GM12892 (cell line): ENCODE results near the gene SPDYE18. TPM values are rescaled to one million over a fixed set of nuclear protein-coding genes. Genes with fewer than 3 reads are reported as not detected.
"Not testable (repeated sequence)": the region's sequence is repeated elsewhere in the genome, so short reads cannot be mapped to it uniquely, and the experiment has no call there.

ENCODE experiments used
- DNase-seq: peaks from one replicate; pipeline ENCODE4 v3.0.0; 2011; ENCODE audit not compliant: insufficient read length
- FAIRE-seq: peaks from 2 replicates; lab custom pipeline; 2011; peaks lifted over from hg19 to GRCh38; lab: Jason Lieb, UNC
- polyA plus RNA-seq: library from polyadenylated mRNA; unstranded; fragments of >200 nt; gene quantifications from one replicate; pipeline ENCODE4 v1.2.1, GENCODE V29; 2012; ENCODE audit warnings: missing spikeins, inconsistent platforms; ENCODE audit not compliant: missing spikeins

SPDYE18 gene
- polyA plus RNA-seq = not detected

DNA sequence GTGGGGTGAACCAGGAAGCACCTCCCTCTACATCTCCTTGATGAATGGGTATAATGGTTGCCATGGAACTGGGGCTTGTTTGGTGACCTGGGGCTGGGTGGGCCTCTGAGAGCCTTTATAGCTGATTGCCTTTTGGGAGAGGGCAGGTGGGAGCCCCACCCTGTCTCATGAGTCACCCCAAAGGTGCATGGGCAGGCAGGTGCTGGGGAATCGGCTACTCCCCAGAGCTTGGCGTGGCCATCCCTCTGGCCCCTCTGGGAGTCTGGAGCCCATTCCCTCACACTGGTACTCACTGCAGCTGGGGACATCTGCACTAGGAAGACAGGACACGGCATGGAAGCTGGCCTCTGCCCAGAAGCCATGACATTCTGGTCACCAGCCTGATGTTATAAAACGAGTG lies at the start of gene SPDYE18:
SPDYE18 (minus strand) TSS at position 2 of the 400 bp plus-strand sequence. CDS start 2,046 bp downstream, outside the sequence.
- not testable (repeated sequence) for FAIRE-seq, DNase-seq

GRCh38 chr7:77108362-77108761 lies 46.0 kb upstream of the SPDYE18 start:
- DNase-seq, FAIRE-seq: not testable (repeated sequence)

- not testable (repeated sequence) for FAIRE-seq, DNase-seq
Observed at GRCh38 chr7:77107659-77108058, 45.3 kb upstream of the SPDYE18 start.

- not testable (repeated sequence) for FAIRE-seq, DNase-seq
Observed at GRCh38 chr7:77105904-77106303, 43.5 kb upstream of the SPDYE18 start.

- FAIRE-seq, DNase-seq: not testable (repeated sequence)
Observed at GRCh38 chr7:77102671-77103070, 40.3 kb upstream of the SPDYE18 start.

DNA sequence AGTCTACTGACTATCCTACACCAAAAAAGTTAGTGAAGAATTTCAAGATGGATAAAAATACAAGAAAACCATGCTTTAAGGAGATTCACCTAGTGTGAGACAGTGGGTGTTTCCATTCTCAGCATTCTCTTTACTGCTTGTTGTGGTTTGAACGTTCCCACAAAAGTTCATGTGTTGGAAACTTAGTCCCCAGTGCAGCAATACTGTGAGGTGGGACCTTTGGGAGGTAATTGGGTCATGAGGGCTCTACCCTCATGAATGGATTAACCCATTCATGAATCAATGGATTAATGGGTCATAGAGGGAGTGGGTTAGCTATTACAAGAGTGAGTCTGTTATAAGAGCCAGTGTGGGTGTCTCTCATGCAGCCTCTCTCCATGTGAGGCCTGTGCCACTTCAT lies 38.8 kb upstream of the SPDYE18 start:
- FAIRE-seq = peak; percentile 61

GRCh38 chr7:77100501-77100900 lies 38.1 kb upstream of the SPDYE18 start:
- not testable (repeated sequence) for DNase-seq, FAIRE-seq

More for the DNA sequence above, 38.8 kb upstream of the SPDYE18 start:
- DNase-seq = not testable (repeated sequence)

GRCh38 chr7:77092301-77092700 lies 29.9 kb upstream of the SPDYE18 start:
- DNase-seq, FAIRE-seq: not testable (repeated sequence)

- DNase-seq, FAIRE-seq: not testable (repeated sequence)
Observed at GRCh38 chr7:77082192-77082591, 19.8 kb upstream of the SPDYE18 start.

DNA sequence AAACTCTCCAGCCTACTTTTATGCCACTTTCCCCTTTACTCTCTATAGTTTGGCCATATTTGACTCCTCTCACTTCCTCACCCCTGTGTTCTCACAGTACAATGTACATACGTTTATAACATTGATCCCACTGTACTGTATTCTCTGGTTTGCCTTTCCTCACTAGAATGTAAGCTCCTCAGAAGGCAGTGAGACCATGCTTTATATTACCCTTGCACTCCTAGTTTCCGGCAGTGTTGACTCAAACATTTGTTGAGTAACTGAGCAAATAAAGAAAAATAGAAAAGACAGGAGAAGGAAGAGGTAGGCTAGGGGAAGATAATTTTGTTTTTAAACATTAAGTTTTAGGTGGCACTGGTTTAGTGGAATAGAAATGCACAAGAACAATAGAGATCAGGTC lies 17.9 kb upstream of the SPDYE18 start:
- not testable (repeated sequence) for FAIRE-seq, DNase-seq

DNA sequence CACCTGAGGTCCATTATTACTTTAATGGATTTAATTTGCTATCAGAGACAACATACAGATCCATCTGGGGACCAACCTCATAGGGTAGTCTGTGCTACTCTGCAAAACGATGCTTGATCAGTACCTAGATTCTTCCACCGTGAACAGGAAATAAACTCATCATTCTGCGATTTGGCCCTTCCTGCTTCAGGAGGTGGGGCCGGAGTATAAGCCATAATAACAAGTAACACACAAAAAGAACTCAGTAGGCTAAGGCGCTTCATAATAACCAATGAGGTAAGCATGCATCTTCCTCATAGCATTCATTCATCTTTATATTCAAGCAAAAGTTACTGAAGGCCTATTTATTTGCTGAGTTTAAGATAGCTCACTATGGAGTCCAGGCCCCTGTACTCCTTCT lies 17.3 kb upstream of the SPDYE18 start:
- not testable (repeated sequence) for FAIRE-seq, DNase-seq

- FAIRE-seq = not testable (repeated sequence)
Observed at GRCh38 chr7:77079112-77079511, 16.8 kb upstream of the SPDYE18 start.

DNA sequence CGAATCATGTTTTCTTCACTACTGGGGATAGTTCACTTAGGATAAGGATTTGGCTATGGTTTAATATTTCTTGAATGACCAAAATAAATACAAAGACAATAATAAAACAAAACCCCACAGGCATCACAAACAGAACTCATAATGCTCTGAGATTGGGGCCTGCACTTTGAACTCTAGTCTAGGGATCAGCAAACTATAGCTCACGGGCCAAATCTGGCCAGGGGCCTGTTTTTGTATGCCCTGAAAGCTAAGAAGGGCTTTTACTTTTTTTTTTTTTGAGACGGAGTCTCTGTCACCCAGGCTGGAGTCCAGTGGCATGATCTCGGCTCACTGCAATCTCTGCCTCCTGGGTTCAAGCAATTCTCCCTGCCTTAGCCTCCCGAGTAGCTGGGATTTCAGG lies 14.7 kb upstream of the SPDYE18 start:
- not testable (repeated sequence) for FAIRE-seq, DNase-seq

More at GRCh38 chr7:77079112-77079511, 16.8 kb upstream of the SPDYE18 start:
- not testable (repeated sequence) for DNase-seq

- not testable (repeated sequence) for DNase-seq
- FAIRE-seq = peak; percentile 46
Observed at GRCh38 chr7:77074786-77075396, 12.5 kb upstream of the SPDYE18 start.

GRCh38 chr7:77071108-77071507 lies 8.8 kb upstream of the SPDYE18 start:
- DNase-seq, FAIRE-seq: not testable (repeated sequence)

GRCh38 chr7:77065869-77066268 lies 3.5 kb upstream of the SPDYE18 start:
- not testable (repeated sequence) for FAIRE-seq, DNase-seq

- FAIRE-seq, DNase-seq: not testable (repeated sequence)
Observed at GRCh38 chr7:77063732-77064131, 1.4 kb upstream of the SPDYE18 start.

DNA sequence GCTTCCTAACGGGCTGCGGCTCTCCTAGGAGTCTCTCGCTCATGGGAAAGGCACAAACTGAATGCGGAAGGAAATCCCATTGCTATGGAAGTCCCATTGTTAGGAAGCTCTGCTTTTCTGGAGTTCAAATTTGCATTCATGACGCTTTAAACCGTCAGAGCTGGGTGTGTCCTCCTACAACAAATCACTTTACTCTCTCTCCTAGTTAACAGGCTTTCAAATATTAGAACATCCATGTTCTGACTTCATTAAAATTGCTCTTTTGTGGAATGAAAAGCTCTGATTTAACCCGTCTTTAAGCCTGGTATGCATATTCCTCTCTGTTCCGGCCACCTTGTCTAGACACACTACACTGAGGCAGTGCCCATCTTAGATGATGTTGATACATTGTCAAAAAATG lies 30.1 kb downstream of the SPDYE18 start, which contains the start of gene SPDYE17:
SPDYE17 (minus strand) TSS at position 101 of the 400 bp plus-strand sequence. CDS start 1,791 bp downstream, outside the sequence.
- not testable (repeated sequence) for FAIRE-seq, DNase-seq

- not testable (repeated sequence) for DNase-seq, FAIRE-seq
Observed at GRCh38 chr7:77026349-77026748, 36.0 kb downstream of the SPDYE18 start.

DNA sequence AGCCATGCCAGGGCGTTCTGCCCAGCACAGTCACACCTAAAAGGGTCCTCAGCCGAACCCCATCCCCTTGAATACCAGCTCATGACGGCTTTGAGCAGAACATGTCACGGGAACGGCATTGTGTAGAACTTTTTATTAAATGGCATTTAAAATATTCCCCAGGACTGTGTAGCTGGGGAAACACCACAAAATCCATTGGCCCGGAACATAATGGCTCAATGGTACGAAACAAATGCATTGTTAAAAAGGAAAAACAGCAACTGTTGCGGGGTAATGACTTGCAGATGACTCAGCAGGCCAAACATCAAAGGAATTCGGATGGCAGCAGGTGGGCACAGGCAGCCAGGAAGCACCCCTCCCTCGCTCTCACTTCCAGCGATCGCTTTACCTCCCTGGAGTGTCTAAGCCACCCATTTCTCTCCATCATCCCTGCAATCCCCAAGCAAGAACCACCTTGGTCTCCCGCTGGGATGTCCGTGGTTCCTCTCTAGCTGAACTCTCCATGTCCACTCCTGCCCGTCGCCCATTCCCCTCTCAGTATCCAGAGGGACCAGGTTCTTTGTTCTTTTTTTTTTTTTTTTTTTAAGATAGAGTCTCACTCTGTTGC lies 52.2 kb downstream of the SPDYE18 start:
- DNase-seq, FAIRE-seq: not testable (repeated sequence)

- not testable (repeated sequence) for FAIRE-seq, DNase-seq
Observed at GRCh38 chr7:77008000-77008399, 54.4 kb downstream of the SPDYE18 start.
